Thoracic aorta (tissue), 2 donors: ENCODE measurements around the gene PPIA. TPM values are rescaled to one million over a fixed set of nuclear protein-coding genes. Genes with fewer than 3 reads are reported as not detected.

Experiments used
- ATAC-seq: fragments of 150-250 bp; one replicate; pipeline ENCODE4 v1.8.0; 2017; ENCODE audit warnings: low read depth; ENCODE audit not compliant: insufficient number of reproducible peaks, low FRiP score
- DNase-seq: peaks from one replicate; pipeline ENCODE4 v3.0.0-alpha.2; 2020; ENCODE audit warnings: low spot score
- H3K27ac ChIP-seq, 2 donors: fragments of 200-600 bp; sonication (generic); 1 replicate in 1 of 2; 2 replicates in 1 of 2; pipeline ENCODE4 v1.5.1; 2016; ENCODE audit warnings: mild to moderate bottlenecking in 2 of 2, moderate library complexity in 2 of 2
- H3K27me3 ChIP-seq: fragments of 200-600 bp; sonication (generic); replicated peaks from 2 replicates; pipeline ENCODE4 v1.6.0; 2016; ENCODE audit warnings: mild to moderate bottlenecking; ENCODE audit not compliant: insufficient read depth
- H3K36me3 ChIP-seq: fragments of 200-600 bp; sonication (generic); one replicate; pipeline ENCODE4 v1.5.1; 2016
- H3K4me1 ChIP-seq, 2 donors: fragments of 200-600 bp; sonication (generic); 1 replicate in 1 of 2; 2 replicates in 1 of 2; pipeline versions ENCODE4 v1.5.1 to v1.6.0; 2016; ENCODE audit warnings: low read depth in 2 of 2, mild to moderate bottlenecking in 1 of 2; ENCODE audit not compliant: control insufficient read depth in 1 of 2
- H3K4me3 ChIP-seq: fragments of 200-600 bp; sonication (generic); 2 replicates; pipeline ENCODE4 v1.5.1; 2016; ENCODE audit warnings: mild to moderate bottlenecking
- H3K9me3 ChIP-seq: fragments of 200-600 bp; sonication (generic); 2 replicates; pipeline ENCODE4 v1.5.1; 2016
- total RNA-seq, 2 donors: library from RNA; depleted of rRNA; stranded (reverse); fragments of >200 nt; gene quantifications; one replicate each; pipeline versions ENCODE4 v1.1.0 to v1.2.3, GENCODE V29; 2016
- TF ChIP-seq, protein P1 (sequence below): fragments of 200-600 bp; sonication (generic); IDR thresholded peaks from one replicate; pipeline ENCODE4 v1.5.1; 2019; ENCODE audit warnings: antibody characterized with exemption

The PPIA gene
- total RNA-seq, 2 donors from 2014 or later = 1,002 to 1,065 TPM

DNA sequence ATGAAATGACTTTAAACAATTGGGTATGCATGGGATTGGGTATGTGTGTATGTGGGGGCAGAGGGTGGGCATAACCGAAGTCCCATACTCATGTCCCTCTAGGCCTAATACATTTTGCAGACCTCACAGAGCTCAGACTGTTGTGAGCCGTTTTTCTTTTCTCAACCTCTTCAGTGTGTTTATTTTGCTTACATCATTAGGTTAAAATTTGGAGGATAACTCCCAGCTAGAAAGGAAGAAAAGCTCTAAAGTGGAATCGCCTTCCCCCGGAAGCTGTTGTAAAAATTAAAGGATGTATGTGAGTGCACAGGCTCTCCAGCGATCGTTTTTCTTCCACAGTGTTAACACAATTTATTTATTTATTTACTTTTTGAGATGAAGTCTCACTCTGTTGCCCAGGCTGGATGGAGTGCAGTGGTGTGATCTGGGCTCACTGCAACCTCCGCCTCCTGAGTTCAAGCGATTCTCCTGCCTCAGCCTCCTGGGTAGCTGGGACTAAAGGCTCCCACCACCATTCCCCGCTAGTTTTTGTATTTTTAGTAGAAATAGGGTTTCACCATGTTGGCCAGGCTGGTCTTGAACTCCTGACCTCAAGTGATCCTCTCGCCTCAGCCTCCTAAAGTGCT, 52.9 kb downstream of the PPIA start:
- peaks cover 19 to 33% of the 10 kb centered on the region in 2 donors for H3K4me1 ChIP-seq
- TF ChIP-seq, protein P1, sequence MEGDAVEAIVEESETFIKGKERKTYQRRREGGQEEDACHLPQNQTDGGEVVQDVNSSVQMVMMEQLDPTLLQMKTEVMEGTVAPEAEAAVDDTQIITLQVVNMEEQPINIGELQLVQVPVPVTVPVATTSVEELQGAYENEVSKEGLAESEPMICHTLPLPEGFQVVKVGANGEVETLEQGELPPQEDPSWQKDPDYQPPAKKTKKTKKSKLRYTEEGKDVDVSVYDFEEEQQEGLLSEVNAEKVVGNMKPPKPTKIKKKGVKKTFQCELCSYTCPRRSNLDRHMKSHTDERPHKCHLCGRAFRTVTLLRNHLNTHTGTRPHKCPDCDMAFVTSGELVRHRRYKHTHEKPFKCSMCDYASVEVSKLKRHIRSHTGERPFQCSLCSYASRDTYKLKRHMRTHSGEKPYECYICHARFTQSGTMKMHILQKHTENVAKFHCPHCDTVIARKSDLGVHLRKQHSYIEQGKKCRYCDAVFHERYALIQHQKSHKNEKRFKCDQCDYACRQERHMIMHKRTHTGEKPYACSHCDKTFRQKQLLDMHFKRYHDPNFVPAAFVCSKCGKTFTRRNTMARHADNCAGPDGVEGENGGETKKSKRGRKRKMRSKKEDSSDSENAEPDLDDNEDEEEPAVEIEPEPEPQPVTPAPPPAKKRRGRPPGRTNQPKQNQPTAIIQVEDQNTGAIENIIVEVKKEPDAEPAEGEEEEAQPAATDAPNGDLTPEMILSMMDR = no peak
- no peaks in the 10 kb centered on the region for H3K27me3 ChIP-seq
- peak overlapping the region in 1 of 2 donors; percentile 90 for H3K27ac ChIP-seq
- H3K4me3 ChIP-seq = peak overlapping the region; percentile 80
- no peaks in the 10 kb centered on the region for H3K36me3 ChIP-seq
- ATAC-seq (no peak), DNase-seq (no peak)
- H3K9me3 ChIP-seq = no peaks in the 10 kb centered on the region

DNA sequence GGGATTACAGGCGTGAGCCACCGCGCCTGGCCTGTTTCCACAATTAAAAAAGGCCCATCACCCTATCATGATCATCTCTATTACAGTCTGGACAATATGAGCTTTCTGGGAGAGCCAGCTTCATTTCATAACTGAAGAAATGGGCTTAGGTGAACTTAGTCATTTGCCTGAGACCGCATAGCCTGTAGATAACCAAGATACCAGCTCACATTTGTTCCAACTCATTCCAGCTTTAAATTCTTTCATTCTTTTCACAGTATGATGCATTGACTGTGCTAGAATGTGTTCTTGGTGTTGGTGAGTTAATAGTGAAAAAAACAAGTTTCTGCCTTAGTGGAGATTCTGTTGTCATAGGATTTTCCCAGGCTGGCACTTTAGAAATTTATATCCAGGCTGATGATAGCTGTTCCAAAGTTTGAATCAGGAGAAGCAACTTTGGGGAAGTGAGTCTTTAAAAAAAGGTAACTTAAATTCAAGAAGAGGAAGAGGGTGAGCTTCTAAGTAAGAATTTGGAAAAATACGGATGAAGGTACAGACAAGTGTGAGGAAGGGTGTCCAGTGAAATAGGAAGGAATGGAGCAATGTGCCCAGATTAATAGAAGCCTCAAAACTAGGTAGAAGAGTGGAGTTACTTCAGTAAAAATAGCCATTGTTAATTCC, 53.5 kb downstream of the PPIA start:
- ATAC-seq = no peak
- H3K4me3 ChIP-seq = no peak overlapping the region
- H3K4me1 ChIP-seq = peaks cover 13 to 27% of the 10 kb centered on the region in 2 donors
- no peaks in the 10 kb centered on the region for H3K9me3 ChIP-seq
- no peak overlapping the region for H3K27ac ChIP-seq
- DNase-seq = no peak
- H3K27me3 ChIP-seq = no peaks in the 10 kb centered on the region
- TF ChIP-seq, protein P1 = no peak
- H3K36me3 ChIP-seq = no peaks in the 10 kb centered on the region

DNA sequence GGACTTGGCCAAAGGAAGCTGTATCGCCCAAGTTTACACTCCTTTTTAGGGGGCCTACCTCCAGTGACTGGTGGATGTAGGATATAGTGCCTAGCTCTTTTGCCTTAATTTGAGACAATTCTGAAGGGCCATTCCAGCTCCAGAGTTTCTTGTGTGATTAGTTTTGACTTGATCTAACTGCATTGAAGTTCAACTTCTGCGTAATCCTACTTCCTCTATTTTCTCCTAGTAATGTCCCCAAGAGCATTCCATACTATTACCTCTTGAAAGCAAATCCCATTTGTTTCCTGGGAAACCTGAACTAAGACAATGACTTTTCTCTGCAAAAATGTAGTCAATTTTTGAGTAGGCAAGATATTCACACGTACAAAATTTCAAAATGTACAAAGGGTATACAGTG, 56.1 kb downstream of the PPIA start:
- TF ChIP-seq, protein P1 = no peak
- H3K4me1 ChIP-seq = peaks cover 4 to 9% of the 10 kb centered on the region in 2 donors
- ATAC-seq = no peak
- no peak for DNase-seq
- H3K27me3 ChIP-seq = no peaks in the 10 kb centered on the region
- H3K9me3 ChIP-seq = no peaks in the 10 kb centered on the region
- H3K27ac ChIP-seq = no peak overlapping the region
- H3K36me3 ChIP-seq = no peaks in the 10 kb centered on the region
- no peak overlapping the region for H3K4me3 ChIP-seq

Other genes starting within 250 kb of the PPIA start
- gene DDX56, start 222.8 kb upstream of the PPIA start, total RNA-seq = 10 to 100 TPM; 47.4 to 79.2 TPM
- 100 to 1,000 TPM in 1 of 2 donors, 10 to 100 TPM in 1; 88.2 to 187 TPM for gene TMED4, start 214.4 kb upstream of the PPIA start, total RNA-seq
- 10 to 100 TPM; 80.8 to 99.2 TPM for gene OGDH, start 190.1 kb upstream of the PPIA start, total RNA-seq
- 10 to 100 TPM; 23.4 to 38.9 TPM for gene ZMIZ2, start 47.8 kb upstream of the PPIA start, total RNA-seq
- gene H2AZ2, start 51.4 kb downstream of the PPIA start, total RNA-seq = 100 to 1,000 TPM; 103 to 111 TPM
- 10 to 100 TPM; 18.0 to 31.5 TPM for gene PURB, start 88.8 kb downstream of the PPIA start, total RNA-seq
- 10 to 100 TPM in 1 of 2 donors, 1 to 10 TPM in 1; 2.0 to 13.8 TPM for gene MYO1G, start 182.3 kb downstream of the PPIA start, total RNA-seq
- gene CCM2, start 203.5 kb downstream of the PPIA start, total RNA-seq = 10 to 100 TPM; 43.0 to 49.7 TPM